Progenitor cell of endocrine pancreas (in vitro differentiated cells): ENCODE results near the gene SLC51A. TPM values are rescaled to one million over a fixed set of nuclear protein-coding genes. Genes with fewer than 3 reads are reported as not detected.
"Not testable (repeated sequence)": the region's sequence is repeated elsewhere in the genome, so short reads cannot be mapped to it uniquely, and the experiment has no call there.

Experiments used
- DNase-seq: peaks from one replicate; pipeline ENCODE4 v3.0.0; 2021; ENCODE audit warnings: low spot score; ENCODE audit not compliant: unreplicated experiment
- H3K27ac Mint-ChIP-seq: 2 replicates; pipeline ENCODE4 v1.8.0; 2021; ENCODE audit warnings: mild to moderate bottlenecking, moderate library complexity, mixed read lengths
- H3K27me3 Mint-ChIP-seq: 2 replicates; pipeline ENCODE4 v1.8.0; 2021; ENCODE audit warnings: mixed read lengths
- H3K36me3 Mint-ChIP-seq: 2 replicates; pipeline ENCODE4 v1.8.0; 2022; ENCODE audit warnings: mixed read lengths; ENCODE audit not compliant: insufficient read depth
- H3K4me1 Mint-ChIP-seq: 2 replicates; pipeline ENCODE4 v1.8.0; 2021; ENCODE audit warnings: low read depth, mixed read lengths
- H3K4me3 Mint-ChIP-seq: 2 replicates; pipeline ENCODE4 v1.8.0; 2021; ENCODE audit warnings: low read depth, mild to moderate bottlenecking, moderate library complexity, mixed read lengths
- H3K9me3 Mint-ChIP-seq: 2 replicates; pipeline ENCODE4 v1.8.0; 2021; ENCODE audit warnings: low read depth, mixed read lengths
- CTCF ChIP-seq: fragments of 200-600 bp; sonication (generic); IDR thresholded peaks from one replicate; pipeline ENCODE4 v1.5.0; 2021; ENCODE audit warnings: antibody characterized with exemption, mild to moderate bottlenecking; ENCODE audit not compliant: unreplicated experiment
- total RNA-seq: library from RNA; stranded (reverse); gene quantifications from 2 replicates; pipeline ENCODE4 v1.2.1, GENCODE V29; 2021

Gene SLC51A
- total RNA-seq, 1 donor from 2014 or later, result 0.34 TPM

DNA sequence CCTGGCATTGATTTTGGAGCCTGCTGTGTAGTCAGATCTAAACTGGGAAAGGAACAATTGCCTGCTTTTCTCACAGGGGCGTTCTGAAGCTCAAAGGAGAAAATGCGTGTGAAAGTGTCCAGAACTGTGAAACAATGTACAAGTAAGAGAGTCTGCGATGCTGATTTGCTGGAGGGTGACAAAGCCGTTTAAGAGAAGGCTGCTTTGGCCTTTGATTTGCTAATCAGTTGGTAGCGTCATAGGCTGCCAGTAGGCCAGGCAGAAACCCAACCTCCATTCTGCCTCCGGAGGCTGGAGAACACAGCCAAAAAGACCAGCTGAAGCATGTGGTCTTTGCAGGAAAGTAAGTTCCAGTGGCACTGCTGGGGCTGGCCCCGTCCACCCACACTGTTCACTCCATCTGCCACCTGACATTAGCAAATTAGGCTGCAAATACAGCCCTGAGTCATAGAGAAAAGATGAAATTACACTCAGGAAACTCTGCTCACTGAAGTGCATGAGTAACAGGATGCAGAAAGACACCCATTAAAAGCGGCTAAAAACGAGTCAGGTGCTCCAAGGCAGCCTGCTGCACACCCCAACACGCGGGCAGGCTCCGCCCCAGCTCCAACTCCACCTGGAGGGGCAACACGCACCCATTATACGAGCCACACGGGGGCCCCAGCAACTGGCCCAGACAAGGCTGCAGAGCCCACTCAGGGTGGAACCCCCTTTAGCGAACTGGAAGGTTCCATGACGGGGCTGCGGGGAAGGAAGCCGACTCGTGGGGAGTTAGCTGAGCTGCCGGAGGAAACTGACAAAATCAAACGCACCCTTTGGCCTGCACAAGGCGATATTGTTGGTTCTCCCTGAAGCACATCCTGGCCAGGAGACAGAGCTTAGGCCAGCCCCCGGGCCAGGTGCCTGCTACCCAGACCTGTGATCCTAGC is 36.7 kb upstream of the SLC51A start:
- H3K36me3 Mint-ChIP-seq, result no peaks in the 10 kb centered on the region
- peak overlapping the region; percentile 87 for H3K27ac Mint-ChIP-seq
- H3K4me3 Mint-ChIP-seq, result no peak overlapping the region
- TF ChIP-seq CTCF, result no peak
- H3K9me3 Mint-ChIP-seq, result no peaks in the 10 kb centered on the region
- DNase-seq, result no peak
- H3K27me3 Mint-ChIP-seq, result peaks cover 3% of the 10 kb centered on the region
- peaks cover 18% of the 10 kb centered on the region for H3K4me1 Mint-ChIP-seq

DNA sequence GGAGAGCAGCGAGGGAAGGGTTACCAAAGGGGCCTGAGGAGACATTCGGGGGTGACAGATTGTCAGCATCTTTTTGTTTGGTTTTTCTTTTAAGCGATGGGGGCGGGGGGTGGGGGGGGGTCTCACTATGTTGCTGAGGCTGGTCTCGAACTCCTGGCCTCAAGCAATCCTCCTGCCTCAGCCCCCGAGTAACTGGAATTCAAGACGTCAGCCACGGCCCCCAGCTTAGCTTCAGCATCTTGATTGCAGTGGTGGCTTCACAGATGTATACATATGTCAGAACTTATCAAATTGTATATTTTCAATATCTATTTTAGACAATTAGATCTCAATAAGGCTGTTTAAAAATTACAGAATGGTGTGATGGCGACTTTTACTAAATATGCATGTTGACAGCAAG is 36.0 kb upstream of the SLC51A start:
- Mint-ChIP-seq H3K4me3 (no peak overlapping the region), H3K27ac (no peak overlapping the region), H3K4me1 (peaks cover 18% of the 10 kb centered on the region), H3K36me3 (no peaks in the 10 kb centered on the region), H3K27me3 (peaks cover 3% of the 10 kb centered on the region), H3K9me3 (no peaks in the 10 kb centered on the region)
- no peak for TF ChIP-seq CTCF
- no peak for DNase-seq

DNA sequence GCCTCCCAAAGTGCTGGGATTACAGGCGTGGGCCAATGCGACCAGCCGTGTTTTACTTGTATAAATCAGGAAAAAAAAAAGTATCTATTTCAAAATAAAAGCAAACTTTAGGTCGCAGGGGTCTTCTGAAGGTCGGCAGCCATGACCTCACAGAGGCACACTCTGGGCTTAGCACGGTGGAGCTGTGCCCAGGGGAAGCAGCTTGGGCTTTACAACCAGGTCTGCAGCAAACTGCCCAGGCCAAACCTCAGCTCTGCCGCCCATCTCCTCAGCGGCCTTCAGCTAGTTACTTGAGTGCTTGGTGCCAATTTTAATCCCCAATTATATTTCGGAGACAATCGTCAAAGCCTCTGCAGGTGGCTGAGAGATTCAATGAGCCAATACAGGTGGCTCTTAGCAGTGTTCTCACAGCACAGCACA is 35.2 kb upstream of the SLC51A start:
- DNase-seq, result no peak
- Mint-ChIP-seq H3K27me3 (peaks cover 3% of the 10 kb centered on the region), H3K4me3 (no peak overlapping the region), H3K36me3 (no peaks in the 10 kb centered on the region), H3K4me1 (peaks cover 18% of the 10 kb centered on the region), H3K27ac (no peak overlapping the region), H3K9me3 (no peaks in the 10 kb centered on the region)
- no peak for TF ChIP-seq CTCF

GRCh38 chr3:196184169-196184432 is 32.2 kb upstream of the SLC51A start:
- not testable (repeated sequence) for H3K9me3 Mint-ChIP-seq, DNase-seq, H3K27ac Mint-ChIP-seq

GRCh38 chr3:196184881-196185280 is 31.5 kb upstream of the SLC51A start:
- no peaks in the 10 kb centered on the region for H3K36me3 Mint-ChIP-seq
- no peak overlapping the region for H3K4me3 Mint-ChIP-seq
- no peak for TF ChIP-seq CTCF
- H3K4me1 Mint-ChIP-seq, result peaks cover 2% of the 10 kb centered on the region
- no peaks in the 10 kb centered on the region for H3K9me3 Mint-ChIP-seq
- H3K27ac Mint-ChIP-seq, result no peak overlapping the region
- no peak for DNase-seq
- no peaks in the 10 kb centered on the region for H3K27me3 Mint-ChIP-seq

More at GRCh38 chr3:196184169-196184432, 32.2 kb upstream of the SLC51A start:
- not testable (repeated sequence) for H3K27me3 Mint-ChIP-seq, H3K36me3 Mint-ChIP-seq, H3K4me3 Mint-ChIP-seq
- H3K4me1 Mint-ChIP-seq, result peaks cover 10% of the 10 kb centered on the region
